OCI-LY1 (cell line): ENCODE data around the gene ZNF280A.

Experiments
- EZH2 ChIP-seq: fragments of 200-600 bp; sonication (generic), shearing (Covaris generic); IDR thresholded peaks from 2 replicates; pipeline ENCODE4 v1.8.0; 2017; ENCODE audit warnings: borderline replicate concordance, mixed run types, mild to moderate bottlenecking, antibody characterized with exemption, low read length, moderate library complexity, mixed read lengths
- TF ChIP-seq, protein P1 (sequence below): fragments of 200-600 bp; sonication (generic), shearing (Covaris generic); IDR thresholded peaks from 2 replicates; pipeline ENCODE4 v1.5.1; 2017; ENCODE audit warnings: mild to moderate bottlenecking, antibody characterized with exemption, low read length, moderate library complexity, mixed read lengths

DNA sequence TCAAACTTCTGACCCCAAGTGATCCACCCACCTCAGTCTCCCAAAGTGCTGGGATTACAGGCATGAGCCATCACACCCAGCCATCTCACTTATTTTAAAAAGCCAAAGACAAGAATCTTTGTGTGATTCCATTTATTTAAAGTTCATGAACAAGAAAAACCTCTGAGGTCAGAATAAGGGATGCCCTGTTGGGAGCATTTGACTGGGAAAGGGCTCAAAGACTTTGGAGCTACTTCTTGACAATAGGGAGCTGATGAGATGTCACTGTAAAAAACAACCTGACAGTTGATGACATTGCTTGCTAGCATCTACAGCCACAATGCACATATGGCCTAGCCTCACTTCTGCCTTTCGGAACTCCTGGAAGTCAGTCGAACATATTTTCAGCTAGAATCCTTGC lies 6.5 kb downstream of the ZNF280A start:
- TF ChIP-seq, protein P1, sequence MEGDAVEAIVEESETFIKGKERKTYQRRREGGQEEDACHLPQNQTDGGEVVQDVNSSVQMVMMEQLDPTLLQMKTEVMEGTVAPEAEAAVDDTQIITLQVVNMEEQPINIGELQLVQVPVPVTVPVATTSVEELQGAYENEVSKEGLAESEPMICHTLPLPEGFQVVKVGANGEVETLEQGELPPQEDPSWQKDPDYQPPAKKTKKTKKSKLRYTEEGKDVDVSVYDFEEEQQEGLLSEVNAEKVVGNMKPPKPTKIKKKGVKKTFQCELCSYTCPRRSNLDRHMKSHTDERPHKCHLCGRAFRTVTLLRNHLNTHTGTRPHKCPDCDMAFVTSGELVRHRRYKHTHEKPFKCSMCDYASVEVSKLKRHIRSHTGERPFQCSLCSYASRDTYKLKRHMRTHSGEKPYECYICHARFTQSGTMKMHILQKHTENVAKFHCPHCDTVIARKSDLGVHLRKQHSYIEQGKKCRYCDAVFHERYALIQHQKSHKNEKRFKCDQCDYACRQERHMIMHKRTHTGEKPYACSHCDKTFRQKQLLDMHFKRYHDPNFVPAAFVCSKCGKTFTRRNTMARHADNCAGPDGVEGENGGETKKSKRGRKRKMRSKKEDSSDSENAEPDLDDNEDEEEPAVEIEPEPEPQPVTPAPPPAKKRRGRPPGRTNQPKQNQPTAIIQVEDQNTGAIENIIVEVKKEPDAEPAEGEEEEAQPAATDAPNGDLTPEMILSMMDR, result no peak
- TF ChIP-seq EZH2, result no peak
